Measurements from ENCODE around the gene METRNL. TPM values are rescaled to one million over a fixed set of nuclear protein-coding genes. Genes with fewer than 3 reads are reported as not detected.

The METRNL gene
- total and polyA plus RNA-seq, 12 donors, result 39.0 to 134 (median 70.9) TPM

GRCh38 chr17:83058266-83058798 is 21.1 kb upstream of the METRNL start:
- intact Hi-C loops (cut with DNase I), result loop anchor here in 1 of 10 donors (10.0 kb wide), 1 partner anchor 274 kb away; no protein-coding TSS in a partner anchor
- WGBS, 2 donors, result 61 to 63% methylated on average over 20 of the region's 20 CpGs
- DNase-seq (peak; percentile 77 to 80), ATAC-seq (peak; percentile 52 to 86 (median 80))
- no peaks in the 10 kb centered on the region for H3K36me3 ChIP-seq
- peak overlapping the region in 5 of 10 donors; percentile 31 to 62 (median 44) for H3K27ac ChIP-seq
- H3K4me3 ChIP-seq, result no peak overlapping the region
- H3K9me3 ChIP-seq, result no peaks in the 10 kb centered on the region
- TF ChIP-seq CTCF (IDR thresholded peaks at IDR 0.05), result no peak
- H3K27me3 ChIP-seq, result no peaks in the 10 kb centered on the region
- peaks cover 0 to 39% (median 22%) of the 10 kb centered on the region in 9 donors for H3K4me1 ChIP-seq

DNA sequence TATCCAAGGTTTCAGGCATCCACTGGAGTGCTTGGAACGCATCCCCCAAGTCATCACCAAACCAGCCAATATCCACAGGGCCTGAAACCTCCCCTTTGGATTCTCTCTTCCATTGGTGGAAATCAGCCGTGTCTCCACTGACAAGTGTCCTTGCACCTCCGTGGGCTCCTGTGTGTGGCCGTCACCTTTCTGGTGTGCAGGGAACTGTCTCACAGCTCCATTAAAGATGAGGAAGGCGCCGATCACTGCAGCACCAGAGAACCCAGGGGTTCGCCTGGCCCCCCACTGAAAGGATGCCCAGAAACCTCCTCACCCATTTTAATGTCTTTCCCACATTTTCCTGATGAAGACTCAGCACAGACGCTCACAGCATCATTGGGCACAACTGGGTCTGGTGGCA is 17.8 kb upstream of the METRNL start:
- WGBS, 2 donors, result 84 to 88% methylated on average over 8 of the region's 8 CpGs
- DNase-seq, result no peak

GRCh38 chr17:83062011-83062817 is 17.2 kb upstream of the METRNL start:
- intact Hi-C loops (cut with DNase I), result no loop called here
- ATAC-seq (no peak), DNase-seq (peak in 1 of 2 donors; percentile 3)
- H3K36me3 ChIP-seq, result no peaks in the 10 kb centered on the region
- H3K9me3 ChIP-seq, result no peaks in the 10 kb centered on the region
- H3K27me3 ChIP-seq, result no peaks in the 10 kb centered on the region
- no peak for TF ChIP-seq CTCF (IDR thresholded peaks at IDR 0.05)
- H3K4me3 ChIP-seq, result no peak overlapping the region
- H3K4me1 ChIP-seq, result peaks cover 0 to 15% (median 8%) of the 10 kb centered on the region in 9 donors
- no peak overlapping the region for H3K27ac ChIP-seq
- WGBS, 2 donors, result 76 to 81% methylated on average over 24 of the region's 24 CpGs

More for the DNA sequence above, 17.8 kb upstream of the METRNL start:
- Histone ChIP-seq H3K4me3 (no peak overlapping the region), H3K9me3 (no peaks in the 10 kb centered on the region), H3K4me1 (peaks cover 0 to 21% (median 9%) of the 10 kb centered on the region in 9 donors), H3K27me3 (no peaks in the 10 kb centered on the region), H3K36me3 (no peaks in the 10 kb centered on the region), H3K27ac (no peak overlapping the region)
- intact Hi-C loops (cut with DNase I), result no loop called here
- TF ChIP-seq CTCF (IDR thresholded peaks at IDR 0.05), result no peak
- no peak for ATAC-seq

DNA sequence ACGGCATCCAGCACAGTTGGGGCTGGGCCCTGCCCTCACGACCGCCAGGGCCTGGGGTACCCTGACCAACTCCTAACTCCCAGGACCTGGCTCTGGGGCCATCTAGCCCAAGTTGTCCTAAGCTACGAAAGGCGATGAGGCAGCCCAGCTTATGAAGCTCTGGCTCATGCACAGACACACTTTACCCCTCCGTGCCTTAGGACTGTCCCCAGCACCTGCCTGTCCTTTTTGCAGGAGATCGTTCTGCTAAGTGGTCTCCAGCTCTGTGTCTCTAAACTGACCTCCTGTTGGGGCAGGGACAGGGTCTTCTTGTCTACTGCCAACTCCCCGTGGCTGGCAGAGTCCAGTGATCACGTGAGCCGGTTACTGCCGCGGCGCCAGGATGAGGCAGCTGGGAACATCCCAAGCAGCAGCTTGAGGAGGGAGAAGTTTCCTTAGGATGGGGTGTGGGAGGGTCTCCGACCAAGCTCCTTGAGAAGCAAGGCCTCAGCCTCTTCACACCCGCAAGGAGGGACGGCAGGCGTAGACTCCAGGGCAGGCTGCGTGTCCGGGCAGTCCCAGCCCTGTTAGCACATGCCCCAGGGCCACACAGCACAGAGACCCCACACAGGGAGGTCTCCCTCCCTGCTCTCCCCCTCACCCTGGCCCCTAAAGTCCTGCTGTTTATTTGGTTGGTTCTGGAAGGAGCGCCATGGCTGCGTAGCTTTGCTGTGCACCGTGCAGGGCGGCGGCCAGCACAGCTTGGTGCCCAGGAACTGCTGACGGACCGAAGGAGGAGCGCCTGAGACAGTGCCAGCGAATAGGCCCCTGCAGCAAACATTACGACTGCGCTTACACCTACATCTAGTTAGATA is 16.4 kb upstream of the METRNL start:
- TF ChIP-seq CTCF (IDR thresholded peaks at IDR 0.05), result no peak
- Histone ChIP-seq H3K27me3 (no peaks in the 10 kb centered on the region), H3K4me1 (peaks cover 0 to 8% (median 1%) of the 10 kb centered on the region in 9 donors), H3K4me3 (no peak overlapping the region), H3K36me3 (no peaks in the 10 kb centered on the region), H3K27ac (no peak overlapping the region), H3K9me3 (no peaks in the 10 kb centered on the region)
- intact Hi-C loops (cut with DNase I), result no loop called here
- peak in 1 of 2 donors; percentile 2 for DNase-seq
- WGBS, 2 donors, result 88 to 91% methylated on average over 30 of the region's 30 CpGs
- no peak for ATAC-seq

Data from heart right ventricle (tissue), 16 donors.